GM19328 (cell line): ENCODE results near the gene SLC9A3.
A peak's percentile ranks its signal among the peaks of the same experiment; 100 is the strongest.

Source experiments
- ATAC-seq: cut with Tn5 transposase; IDR thresholded peaks from one replicate; pipeline ENCODE4 v1.9.1; 2021; ENCODE audit warnings: mild to moderate bottlenecking, moderate library complexity; ENCODE audit not compliant: unreplicated experiment

SLC9A3 gene

GRCh38 chr5:446883-447263 lies 77.4 kb downstream of the SLC9A3 start:
- no peak for ATAC-seq

DNA sequence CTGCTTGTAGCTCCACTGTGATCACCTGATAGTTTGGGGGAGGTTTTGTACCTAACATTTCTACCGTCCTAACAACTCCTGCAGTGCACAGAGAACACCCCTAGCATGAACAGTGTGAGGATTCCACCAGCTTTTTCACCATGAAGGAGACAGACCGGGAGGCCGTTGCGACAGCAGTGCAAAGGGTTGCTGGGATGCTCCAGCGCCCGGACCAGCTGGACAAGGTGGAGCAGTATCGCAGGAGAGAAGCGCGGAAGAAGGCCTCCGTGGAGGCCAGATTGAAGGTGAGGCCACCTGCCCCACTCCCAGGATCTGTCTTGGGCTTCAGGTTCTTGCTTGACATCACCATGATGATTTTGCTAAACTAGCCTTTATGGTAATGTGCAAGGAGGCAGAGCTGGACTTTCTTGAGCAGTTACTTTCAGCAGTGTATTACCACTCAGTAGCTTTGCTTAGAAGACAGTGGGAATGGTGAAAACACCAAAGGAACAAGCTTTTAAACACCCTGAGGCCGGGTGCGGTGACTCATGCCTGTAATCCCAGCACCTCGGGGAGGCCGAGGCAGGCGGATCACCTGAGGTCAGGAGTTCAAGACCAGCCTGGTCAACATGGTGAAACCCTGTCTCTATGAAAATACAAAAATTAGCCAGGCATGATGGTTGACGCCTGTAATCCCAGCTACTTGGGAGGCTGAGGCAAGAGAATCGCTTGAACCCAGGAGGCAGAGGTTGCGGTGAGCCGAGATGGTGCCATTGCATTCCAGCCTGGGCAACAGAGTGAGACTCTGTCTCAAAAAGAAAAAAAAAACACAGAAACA lies 78.0 kb downstream of the SLC9A3 start:
- ATAC-seq: no peak

DNA sequence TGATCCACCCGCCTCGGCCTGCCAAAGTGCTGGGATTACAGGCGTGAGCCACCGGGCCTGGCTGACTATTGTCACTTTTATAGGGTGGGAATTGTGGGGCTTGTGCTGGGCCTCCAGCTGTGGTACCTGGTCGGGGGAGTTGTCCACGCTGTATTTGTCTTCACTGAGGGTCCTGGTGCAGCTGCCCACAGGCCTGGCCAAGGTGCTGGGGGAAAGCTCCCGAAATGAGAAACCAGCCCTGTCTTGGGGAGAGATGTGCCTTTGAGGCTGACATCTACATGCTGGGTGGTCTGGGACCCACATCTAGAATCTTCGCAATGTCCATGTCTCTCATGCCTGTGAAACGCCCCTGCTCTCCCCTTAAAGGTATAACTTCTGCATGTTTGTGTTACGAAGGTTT lies 78.7 kb downstream of the SLC9A3 start:
- ATAC-seq: no peak

DNA sequence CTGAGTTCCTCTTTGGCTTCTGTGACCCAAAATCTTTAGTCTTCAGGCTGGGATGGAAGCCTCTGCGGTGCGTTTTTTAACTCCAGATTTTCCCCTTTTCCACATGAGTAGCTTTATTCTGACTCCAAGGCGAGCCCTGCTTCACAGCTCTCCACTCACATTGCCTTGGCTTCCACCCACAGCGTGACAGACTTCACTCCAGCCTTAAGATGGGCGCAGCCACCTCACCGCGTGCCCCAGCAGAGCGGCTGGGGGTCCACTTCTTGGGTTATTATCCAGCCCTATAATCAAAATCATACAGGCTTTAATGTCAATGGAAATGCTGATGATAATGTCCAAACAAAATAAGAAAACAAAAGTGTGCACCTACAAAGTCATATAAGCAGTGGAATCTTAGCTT lies 80.0 kb downstream of the SLC9A3 start:
- ATAC-seq: no peak

DNA sequence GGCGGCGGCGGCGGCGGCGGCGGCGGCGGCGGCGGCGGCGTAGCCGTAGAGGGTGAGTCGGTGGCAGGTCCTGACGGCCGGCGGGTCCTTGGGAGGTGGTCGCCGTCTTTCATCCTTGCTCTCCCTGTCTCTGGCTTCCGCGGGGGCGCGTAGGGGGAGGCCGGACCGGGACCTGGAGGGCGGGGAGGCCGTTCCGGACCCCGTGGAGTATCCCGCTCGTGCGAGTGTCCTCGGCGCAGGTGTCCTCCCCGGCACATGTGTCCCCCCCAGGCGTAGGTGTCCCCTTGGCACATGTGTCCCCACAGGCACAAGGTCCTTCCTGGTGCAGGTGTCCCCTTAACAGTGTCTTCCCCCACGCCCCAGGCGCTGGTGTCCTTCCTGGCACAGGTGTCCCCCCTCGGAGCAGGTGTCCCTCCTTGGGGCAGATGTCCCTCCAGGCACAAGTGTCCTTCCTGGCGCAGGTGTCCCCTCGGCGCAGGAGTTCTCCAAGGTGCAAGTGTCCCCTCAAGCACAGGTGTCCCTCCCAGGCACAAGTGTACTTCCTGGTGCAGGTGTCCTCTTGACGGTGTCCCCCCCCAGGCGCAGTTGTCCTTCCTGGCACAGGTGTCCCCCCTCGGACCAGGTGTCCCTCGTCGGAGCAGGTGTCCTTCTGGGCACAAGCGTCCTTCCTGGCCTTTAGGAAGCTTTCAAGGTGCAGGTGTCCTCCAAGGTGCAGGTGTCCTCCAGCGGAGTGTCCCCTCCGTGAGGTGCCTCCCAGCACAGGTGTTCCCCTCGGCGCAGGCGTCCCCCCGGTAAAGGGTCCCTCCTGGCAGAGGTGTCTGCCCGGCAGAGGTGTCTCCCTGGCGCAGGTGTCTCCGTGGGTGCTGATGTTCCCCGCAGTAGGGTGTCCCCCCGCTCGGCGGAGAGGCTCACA lies 80.8 kb downstream of the SLC9A3 start:
- peak; percentile 15 for ATAC-seq

DNA sequence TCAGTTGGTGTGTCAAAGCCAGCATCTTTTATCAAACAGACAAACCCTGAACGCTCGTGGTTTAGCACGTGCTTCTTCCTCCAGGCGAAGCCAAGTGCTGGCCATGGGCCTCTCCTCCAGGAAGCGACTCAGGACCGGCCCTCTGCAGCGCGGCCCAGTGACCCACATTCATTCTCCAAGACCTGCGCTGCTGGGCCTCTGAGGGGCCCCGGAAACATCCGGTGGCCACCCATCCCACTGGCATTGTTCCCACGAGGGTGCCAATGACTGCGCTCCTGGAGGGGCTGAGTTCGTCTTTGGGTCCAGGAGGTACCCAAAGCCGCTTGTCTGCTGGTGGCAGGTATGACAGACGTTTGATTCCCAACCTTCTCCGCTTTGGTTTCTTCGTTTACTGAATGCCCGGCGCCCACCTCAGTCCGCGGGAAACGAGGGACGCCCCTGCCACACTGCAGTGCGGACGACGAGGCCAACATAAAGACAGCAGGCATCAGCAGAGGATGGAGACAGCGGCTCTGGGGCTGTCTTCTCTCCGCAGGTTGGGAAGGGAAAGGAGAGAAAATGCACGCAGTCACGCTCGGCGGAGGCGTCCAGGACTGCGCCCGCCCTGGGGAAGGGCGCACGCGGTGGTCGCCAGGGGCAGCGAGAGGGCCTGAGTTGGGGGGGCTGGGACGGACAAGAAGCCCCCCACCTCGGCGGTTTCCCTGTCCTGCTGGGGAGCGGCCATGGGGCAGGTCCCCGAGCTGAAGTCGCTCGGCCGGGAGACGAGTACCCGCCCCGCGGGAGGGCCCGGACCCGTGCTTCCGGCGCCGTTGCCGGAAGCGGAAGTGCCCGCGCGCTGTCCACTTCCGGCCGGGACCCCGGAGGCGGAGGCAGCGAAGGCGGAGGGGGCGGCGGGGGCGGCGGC lies 81.7 kb downstream of the SLC9A3 start, which contains the start of gene EXOC3:
EXOC3 (plus strand) TSS at position 842 of the 904 bp plus-strand sequence. CDS start 3,030 bp downstream, outside the sequence.
- ATAC-seq: peak; percentile 79

DNA sequence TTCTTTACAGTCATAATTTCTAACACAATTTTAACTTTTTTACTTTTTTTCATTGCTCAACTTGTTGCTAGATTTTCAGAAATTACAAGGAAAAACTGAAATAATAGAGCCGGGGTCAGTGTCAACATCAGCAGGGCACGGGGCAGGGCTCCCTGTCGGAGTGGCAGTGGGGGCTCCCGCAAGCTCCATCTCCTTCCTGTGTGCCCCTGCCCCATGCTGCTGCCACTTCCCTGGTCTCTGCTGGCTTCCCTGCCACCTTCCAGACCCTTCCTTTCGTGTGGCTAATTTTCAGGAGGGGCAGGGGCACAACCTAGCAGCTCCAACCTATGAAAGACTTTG lies 82.3 kb downstream of the SLC9A3 start:
- no peak for ATAC-seq

- ATAC-seq: no peak
Measured at GRCh38 chr5:440401-441201, 83.6 kb downstream of the SLC9A3 start.

DNA sequence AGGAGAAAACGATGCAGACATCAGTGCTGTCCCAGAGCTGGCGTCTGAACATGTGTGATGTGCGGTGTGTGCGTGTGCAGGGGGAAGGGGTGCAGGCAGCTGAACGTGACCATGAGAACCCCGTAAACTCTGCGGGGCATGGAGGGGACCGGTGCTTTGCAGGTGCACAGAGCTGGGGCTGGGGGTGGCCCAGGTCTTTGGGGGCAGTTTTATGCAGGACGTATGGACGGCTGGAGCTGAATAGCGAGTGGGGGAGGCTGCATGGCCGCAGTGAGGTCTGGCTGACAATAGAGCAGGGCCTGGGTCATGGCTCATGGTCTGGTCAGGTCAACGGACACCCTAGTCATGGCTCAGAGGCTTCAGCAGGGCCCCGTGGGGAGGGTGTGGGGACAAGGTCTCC lies 84.6 kb downstream of the SLC9A3 start:
- no peak for ATAC-seq

- ATAC-seq: no peak
Measured at GRCh38 chr5:439181-439580, 85.1 kb downstream of the SLC9A3 start.

- ATAC-seq: no peak
Measured at GRCh38 chr5:438481-438981, 85.7 kb downstream of the SLC9A3 start.

GRCh38 chr5:437281-437771 lies 86.9 kb downstream of the SLC9A3 start:
- ATAC-seq: no peak

GRCh38 chr5:436641-436975 lies 87.6 kb downstream of the SLC9A3 start:
- no peak for ATAC-seq

DNA sequence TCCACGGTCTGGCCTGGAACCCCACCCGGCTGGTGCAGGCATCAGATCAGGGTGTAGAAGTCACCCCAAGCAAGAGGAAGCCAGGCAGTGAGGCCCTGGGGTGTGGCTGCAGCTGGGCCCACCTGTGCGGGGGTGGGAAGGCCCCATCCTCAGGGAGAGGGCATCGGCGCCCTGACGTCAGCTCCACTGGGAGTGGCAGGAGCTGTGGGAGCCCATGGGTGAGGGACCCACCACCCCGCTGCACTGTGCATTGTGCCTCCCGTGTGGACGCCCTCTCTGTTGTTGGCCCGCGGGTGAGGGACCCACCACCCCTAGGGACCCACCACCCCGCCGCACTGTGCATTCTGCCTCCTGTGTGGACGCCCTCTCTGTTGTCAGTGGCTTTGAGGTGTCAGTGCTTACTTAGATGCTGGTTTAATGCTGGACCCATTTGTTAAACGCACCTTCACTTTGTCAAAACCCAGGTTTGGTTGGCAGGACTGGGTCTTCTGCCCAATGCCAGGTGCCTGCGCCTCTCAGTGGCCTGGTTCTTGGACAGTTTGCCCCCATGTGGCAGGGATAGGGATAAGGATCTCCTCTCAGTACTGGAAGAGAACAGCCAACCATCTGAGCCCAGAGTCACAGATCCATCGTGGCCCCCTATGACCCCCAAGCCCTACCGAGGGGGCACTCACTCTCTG lies 88.1 kb downstream of the SLC9A3 start:
- ATAC-seq: no peak

DNA sequence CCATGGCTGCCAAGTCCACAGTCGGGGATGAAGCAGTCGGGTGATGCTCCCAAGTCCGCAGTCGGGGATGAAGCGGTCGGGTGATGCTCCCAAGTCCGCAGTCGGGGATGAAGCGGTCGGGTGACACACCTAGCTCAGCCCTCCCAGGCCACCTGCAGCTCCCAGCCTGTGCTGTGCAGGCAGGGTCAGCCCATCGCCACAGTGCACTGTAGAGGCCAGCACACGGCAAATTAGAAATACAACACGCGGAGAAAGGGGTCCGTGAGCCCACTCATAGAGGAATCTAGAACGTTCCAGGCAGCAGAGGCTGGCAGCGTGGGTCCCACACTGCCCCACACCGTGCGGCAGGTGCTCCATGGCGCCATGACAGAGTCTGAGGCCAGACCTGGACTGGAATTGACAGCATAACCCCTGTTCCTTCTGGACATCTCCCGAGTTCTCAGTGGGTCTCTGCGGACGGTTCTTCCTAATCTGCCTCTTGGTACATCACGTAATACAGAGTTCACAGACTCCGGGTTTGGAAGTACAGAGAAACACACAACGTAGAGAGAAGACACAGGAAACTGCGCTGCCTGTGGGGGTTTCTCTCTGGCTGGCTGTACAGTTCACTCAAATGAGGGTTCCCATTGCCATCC lies 89.0 kb downstream of the SLC9A3 start:
- no peak for ATAC-seq

- no peak for ATAC-seq
Measured at GRCh38 chr5:434443-435146, 89.7 kb downstream of the SLC9A3 start.

- no peak for ATAC-seq
Measured at GRCh38 chr5:433836-434235, 90.4 kb downstream of the SLC9A3 start.
